Measurements from ENCODE around the gene DPP4.

DNA sequence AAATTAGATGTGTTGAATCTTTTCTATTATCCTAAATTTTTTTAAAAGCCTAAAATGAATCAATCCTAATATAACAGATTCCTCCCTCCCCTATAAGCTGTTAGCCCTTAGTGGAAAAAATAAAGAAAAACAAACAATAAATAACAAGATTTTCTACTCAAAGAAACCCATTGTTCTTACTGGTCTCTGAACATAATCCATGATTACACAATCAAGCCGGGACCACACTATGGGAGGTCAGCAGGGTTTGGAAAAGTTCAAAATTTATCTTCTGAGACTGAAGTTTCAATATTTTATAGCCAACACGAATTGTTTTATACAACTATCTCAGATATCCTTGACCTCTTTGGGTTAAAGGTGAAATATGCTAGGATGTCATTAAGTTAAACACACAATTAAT, 57.9 kb downstream of the DPP4 start:
- no peak for TF ChIP-seq EZH2 (IDR thresholded peaks at IDR 0.05)
- TF ChIP-seq POLR2AphosphoS5 (IDR thresholded peaks at IDR 0.05; ENCODE audit: borderline replicate concordance, low read depth, low read length): no peak

Data from SK-N-MC (cell line).